ENCODE measurements around the gene NRIP1.

The NRIP1 gene

GRCh38 chr21:15084668-15085067 is 19.9 kb upstream of the NRIP1 start:
- no peaks in the 10 kb centered on the region for H3K4me1 Mint-ChIP-seq (ENCODE audit: low read depth)
- no peak overlapping the region for H3K4me3 Mint-ChIP-seq
- no peaks in the 10 kb centered on the region for H3K9me3 Mint-ChIP-seq
- no peak overlapping the region for H3K27ac Mint-ChIP-seq
- no peak for DNase-seq
- H3K27me3 Mint-ChIP-seq, result no peaks in the 10 kb centered on the region
- H3K36me3 Mint-ChIP-seq (ENCODE audit: low read depth), result no peaks in the 10 kb centered on the region

DNA sequence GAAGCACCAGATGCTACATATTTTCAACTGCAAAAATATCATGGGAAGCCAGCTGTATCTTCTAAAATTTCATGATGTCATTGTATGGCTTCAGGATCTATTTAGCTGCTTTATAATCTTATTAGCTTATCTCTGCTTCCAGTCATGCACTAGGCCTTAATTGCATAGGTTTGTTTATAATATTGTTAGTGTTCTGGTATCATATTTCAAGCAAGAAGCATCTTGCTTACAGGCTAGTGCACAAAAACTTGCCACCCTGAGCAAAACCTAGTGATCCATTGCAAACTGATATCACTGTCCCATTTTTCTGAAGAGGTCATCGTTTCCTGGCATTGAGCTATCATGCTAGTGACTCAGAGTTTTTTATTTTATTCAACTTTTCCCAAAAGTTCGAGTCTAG is 15.7 kb upstream of the NRIP1 start:
- Mint-ChIP-seq H3K9me3 (no peaks in the 10 kb centered on the region), H3K4me1 (ENCODE audit: low read depth) (no peaks in the 10 kb centered on the region), H3K4me3 (no peak overlapping the region), H3K27ac (no peak overlapping the region), H3K36me3 (ENCODE audit: low read depth) (no peaks in the 10 kb centered on the region), H3K27me3 (peaks cover 4% of the 10 kb centered on the region)
- DNase-seq, result no peak

DNA sequence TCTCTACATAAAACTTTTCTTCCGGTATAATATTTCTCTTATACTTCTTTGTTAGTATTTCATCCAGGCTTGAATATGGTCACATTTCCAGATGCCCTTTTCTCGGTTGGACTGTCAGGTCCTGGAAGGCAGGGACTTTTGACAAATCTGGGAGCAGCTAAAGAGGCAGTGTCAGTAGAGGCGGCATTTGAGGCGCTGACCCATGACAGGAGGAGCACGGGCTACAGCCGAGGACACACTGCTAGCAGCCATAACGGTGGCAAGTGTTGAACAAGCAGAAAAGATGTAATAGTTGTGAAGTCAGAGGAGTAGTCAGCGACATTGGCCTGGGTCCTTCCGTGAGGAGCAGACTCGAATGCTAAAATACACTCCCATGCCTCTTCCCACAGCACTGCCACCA is 14.5 kb upstream of the NRIP1 start:
- Mint-ChIP-seq H3K4me3 (no peak overlapping the region), H3K36me3 (ENCODE audit: low read depth) (no peaks in the 10 kb centered on the region), H3K4me1 (ENCODE audit: low read depth) (no peaks in the 10 kb centered on the region), H3K27me3 (peaks cover 4% of the 10 kb centered on the region), H3K27ac (no peak overlapping the region), H3K9me3 (no peaks in the 10 kb centered on the region)
- DNase-seq, result no peak

DNA sequence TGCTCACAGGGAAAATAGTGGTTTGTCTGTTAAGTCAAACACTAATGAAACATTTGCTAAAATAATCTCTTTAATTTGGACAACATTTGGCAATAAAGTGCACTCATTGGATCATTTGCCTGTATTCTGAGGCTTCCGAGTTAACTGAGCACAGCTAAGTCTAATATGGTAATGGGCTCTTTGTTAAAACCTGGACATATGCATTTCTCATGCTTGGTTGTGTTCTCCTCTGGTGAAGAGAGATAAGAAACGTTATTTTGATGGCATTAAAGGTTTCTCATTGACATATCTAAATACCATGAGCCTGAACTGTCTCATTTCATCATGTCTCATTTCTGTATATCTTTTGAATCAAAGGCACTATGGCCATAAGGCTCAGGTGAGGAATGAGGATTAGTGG is 13.4 kb upstream of the NRIP1 start:
- Mint-ChIP-seq H3K27me3 (peaks cover 4% of the 10 kb centered on the region), H3K36me3 (ENCODE audit: low read depth) (no peaks in the 10 kb centered on the region), H3K9me3 (no peaks in the 10 kb centered on the region), H3K4me1 (ENCODE audit: low read depth) (no peaks in the 10 kb centered on the region), H3K4me3 (no peak overlapping the region), H3K27ac (no peak overlapping the region)
- no peak for DNase-seq

DNA sequence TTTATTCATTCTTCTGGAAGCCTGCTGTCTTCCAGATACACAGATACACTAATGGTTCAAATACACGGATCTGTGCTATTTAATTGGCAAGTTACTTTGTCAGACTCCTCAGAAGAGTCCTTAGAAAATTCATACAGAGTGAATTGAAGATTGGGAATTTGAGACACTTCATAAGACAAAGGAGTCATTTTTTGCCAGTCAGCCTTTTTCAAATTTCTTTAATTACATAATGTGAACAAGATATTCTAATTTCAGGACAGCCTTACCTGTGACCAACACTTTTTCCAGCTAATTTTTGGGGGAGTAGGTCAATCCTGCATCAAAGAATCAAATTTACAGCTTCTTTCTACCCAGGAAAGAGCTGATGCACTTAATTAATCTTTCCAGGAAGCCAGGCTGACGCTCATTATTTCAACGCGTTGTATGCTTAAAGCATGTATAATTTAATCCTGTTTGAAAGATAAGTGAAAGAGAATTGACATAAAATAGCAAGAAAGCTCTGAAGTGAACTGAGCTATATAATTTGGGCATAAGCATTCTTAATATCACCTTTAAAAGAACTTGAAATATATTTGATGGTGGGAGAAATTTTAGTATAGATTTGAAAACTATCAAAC is 12.8 kb upstream of the NRIP1 start:
- no peaks in the 10 kb centered on the region for H3K4me1 Mint-ChIP-seq (ENCODE audit: low read depth)
- H3K27ac Mint-ChIP-seq, result no peak overlapping the region
- H3K9me3 Mint-ChIP-seq, result no peaks in the 10 kb centered on the region
- no peak for DNase-seq
- no peak overlapping the region for H3K4me3 Mint-ChIP-seq
- peaks cover 4% of the 10 kb centered on the region for H3K27me3 Mint-ChIP-seq
- H3K36me3 Mint-ChIP-seq (ENCODE audit: low read depth), result no peaks in the 10 kb centered on the region

- no peak overlapping the region for H3K4me3 Mint-ChIP-seq
Observed at GRCh38 chr21:15076730-15077129, 11.9 kb upstream of the NRIP1 start.

DNA sequence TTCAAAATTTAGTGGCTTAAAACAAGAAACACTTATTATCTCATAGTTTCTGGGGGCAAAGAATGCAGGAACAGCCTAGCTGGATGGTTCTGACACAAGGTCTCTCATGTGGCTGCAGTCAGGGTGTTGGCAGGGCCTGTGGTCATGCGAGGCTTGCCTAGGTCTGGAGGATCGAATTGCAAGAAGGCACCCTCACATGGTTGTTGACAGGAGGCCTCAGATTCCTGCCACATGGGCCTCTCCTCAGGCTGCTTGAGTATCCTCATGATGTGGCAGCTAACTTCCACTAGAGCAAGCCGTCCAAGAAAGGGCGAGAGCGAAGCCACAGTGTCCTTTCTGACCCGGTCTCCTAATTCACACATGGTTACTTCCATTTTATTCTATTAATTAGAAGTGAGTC is 6.2 kb upstream of the NRIP1 start:
- no peak overlapping the region for H3K4me3 Mint-ChIP-seq
- H3K36me3 Mint-ChIP-seq (ENCODE audit: low read depth), result no peaks in the 10 kb centered on the region
- H3K27me3 Mint-ChIP-seq, result no peaks in the 10 kb centered on the region
- no peaks in the 10 kb centered on the region for H3K9me3 Mint-ChIP-seq
- DNase-seq, result no peak
- peaks cover 4% of the 10 kb centered on the region for H3K4me1 Mint-ChIP-seq (ENCODE audit: low read depth)
- H3K27ac Mint-ChIP-seq, result no peak overlapping the region

More at GRCh38 chr21:15076730-15077129, 11.9 kb upstream of the NRIP1 start:
- no peak overlapping the region for H3K27ac Mint-ChIP-seq
- no peaks in the 10 kb centered on the region for H3K9me3 Mint-ChIP-seq
- H3K36me3 Mint-ChIP-seq (ENCODE audit: low read depth), result no peaks in the 10 kb centered on the region
- DNase-seq, result no peak
- H3K4me1 Mint-ChIP-seq (ENCODE audit: low read depth), result no peaks in the 10 kb centered on the region
- H3K27me3 Mint-ChIP-seq, result peaks cover 4% of the 10 kb centered on the region

DNA sequence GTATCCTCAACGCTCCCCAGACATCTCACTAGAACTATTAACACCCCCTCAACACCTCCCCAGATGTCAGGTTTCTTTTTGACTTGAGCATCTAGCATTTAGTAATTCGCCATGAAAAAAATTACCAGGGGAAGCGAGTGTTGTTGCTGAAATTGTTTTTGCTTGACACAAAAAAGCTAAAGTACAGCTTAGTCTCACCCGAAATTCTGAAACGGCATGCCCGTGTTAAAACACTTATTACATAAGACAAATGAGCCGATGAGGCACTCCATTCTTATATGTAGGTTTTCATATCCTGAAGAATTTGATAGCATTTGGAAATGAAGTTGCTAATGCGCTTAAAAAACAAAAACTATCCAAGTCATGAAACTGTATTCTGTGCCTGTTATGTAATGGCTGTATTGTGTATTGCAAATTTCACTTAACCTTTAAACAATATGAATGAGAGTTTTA is 1.3 kb upstream of the NRIP1 start:
- H3K4me3 Mint-ChIP-seq, result peak overlapping the region; percentile 90
- H3K27me3 Mint-ChIP-seq, result no peaks in the 10 kb centered on the region
- DNase-seq, result no peak
- peak overlapping the region; percentile 95 for H3K27ac Mint-ChIP-seq
- H3K36me3 Mint-ChIP-seq (ENCODE audit: low read depth), result peaks cover 12% of the 10 kb centered on the region
- H3K9me3 Mint-ChIP-seq, result no peaks in the 10 kb centered on the region
- peaks cover 33% of the 10 kb centered on the region for H3K4me1 Mint-ChIP-seq (ENCODE audit: low read depth)

DNA sequence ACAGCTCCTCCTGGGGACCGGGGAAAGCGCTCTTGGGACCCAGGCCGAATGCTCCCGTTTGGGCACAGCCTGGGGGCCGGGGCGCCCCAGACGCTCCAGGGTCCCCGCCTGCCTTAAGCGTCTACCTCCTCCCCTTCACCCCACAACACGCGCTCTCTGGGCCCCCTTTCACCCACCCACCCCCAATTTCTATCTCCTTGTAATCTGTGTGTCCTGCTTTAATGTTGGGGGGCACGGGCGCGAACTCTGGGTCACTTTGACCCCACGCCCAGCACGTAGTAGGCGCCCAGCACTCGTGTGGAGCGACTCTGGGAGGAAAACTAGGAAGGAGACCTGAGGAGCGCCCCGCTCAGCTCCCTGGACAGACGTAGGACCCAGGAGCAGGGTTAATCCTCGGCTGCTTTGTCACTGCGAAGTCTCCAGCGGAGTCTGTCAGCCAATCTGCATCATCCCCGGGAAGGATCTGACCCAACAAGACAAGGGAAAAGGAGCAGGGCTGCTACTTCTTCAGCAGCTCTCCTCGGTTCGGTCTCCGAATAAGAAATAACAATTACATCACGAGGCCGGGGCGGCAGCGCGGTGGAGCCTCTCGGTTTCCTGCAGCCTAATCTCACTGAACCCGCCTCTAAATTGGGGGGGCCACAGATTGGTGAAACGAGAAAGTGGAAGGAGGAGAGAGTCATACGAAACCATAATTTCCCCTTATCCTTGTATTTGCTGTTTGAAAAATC is 757 bp upstream of the NRIP1 start:
- peaks cover 39% of the 10 kb centered on the region for H3K4me1 Mint-ChIP-seq (ENCODE audit: low read depth)
- DNase-seq, result peak; percentile 82
- peak overlapping the region; percentile 90 for H3K4me3 Mint-ChIP-seq
- peaks cover 12% of the 10 kb centered on the region for H3K36me3 Mint-ChIP-seq (ENCODE audit: low read depth)
- no peaks in the 10 kb centered on the region for H3K27me3 Mint-ChIP-seq
- no peaks in the 10 kb centered on the region for H3K9me3 Mint-ChIP-seq
- H3K27ac Mint-ChIP-seq, result peak overlapping the region; percentile 95

DNA sequence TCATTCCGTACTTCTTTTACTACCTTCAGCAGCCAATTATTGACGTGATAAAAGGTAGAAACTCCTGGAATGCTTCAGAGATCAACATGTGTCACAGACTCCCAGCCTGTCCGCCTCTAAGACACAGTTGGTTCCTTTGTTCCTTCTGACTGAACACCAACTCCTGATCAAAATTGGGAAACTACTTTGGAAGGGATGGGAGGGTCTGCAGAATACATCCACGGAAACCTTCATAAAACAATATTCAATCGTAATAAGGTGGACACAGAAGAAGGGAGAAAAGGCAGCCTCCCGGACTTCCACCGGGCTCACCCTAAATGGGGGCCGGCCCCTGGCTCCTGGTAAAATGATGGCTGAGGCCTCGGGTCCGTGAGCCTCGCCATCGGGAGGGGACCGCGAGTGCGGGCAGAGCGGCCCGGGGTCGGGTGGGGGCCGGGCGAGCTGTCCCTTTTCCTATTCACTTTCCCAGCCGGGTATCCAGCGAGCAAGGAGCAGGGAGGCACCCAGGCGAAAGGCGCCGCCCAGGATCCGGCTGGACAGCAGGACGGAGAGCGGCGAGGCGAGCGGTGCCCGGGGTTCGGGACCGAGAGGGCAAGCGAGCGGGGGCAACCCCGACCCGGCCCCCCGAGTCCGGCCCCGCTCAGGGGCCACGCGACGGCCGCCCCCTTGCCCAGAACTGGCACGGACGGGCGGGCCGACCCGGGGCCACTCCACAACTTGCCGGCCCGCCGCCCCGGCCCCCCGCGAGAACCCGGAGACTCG is 805 bp downstream of the NRIP1 start:
- no peaks in the 10 kb centered on the region for H3K9me3 Mint-ChIP-seq
- H3K4me3 Mint-ChIP-seq, result peak overlapping the region; percentile 87
- H3K27me3 Mint-ChIP-seq, result no peaks in the 10 kb centered on the region
- peak overlapping the region; percentile 97 for H3K27ac Mint-ChIP-seq
- peaks cover 12% of the 10 kb centered on the region for H3K36me3 Mint-ChIP-seq (ENCODE audit: low read depth)
- DNase-seq, result no peak
- peaks cover 55% of the 10 kb centered on the region for H3K4me1 Mint-ChIP-seq (ENCODE audit: low read depth)

DNA sequence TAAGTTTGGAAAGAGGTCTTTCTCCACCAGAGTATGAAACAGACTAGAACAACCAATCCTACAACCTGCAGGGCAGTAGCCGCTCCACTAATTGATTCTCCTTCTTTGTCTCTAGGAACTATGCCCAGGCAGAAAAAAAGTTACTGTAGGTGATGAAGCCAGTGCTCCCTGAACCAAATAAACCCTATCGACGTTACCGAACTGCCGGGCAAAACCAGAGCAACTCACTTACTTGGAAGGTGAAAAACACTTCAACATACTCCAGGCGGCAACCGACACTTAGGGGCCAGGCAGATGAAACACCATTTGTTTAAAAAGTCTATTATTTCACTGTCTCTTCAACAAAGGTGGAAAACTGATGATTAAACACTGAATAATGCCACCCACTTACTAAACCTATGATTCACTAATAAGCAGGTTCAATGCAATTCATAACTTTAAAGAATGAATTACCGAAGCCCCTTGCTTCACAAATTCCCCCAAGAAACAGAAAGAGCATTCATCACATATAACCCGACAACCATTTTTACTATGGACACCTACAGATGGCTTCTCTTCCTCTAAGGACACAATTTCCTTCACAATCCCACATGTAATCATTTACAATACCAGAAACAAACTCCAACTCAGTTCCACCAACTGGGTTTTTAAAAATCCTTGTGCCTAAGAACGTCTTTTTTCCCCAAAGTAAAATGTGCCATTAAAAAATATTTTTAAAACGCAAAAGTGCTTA is 1.6 kb downstream of the NRIP1 start:
- Mint-ChIP-seq H3K27me3 (no peaks in the 10 kb centered on the region), H3K9me3 (no peaks in the 10 kb centered on the region), H3K27ac (peak overlapping the region; percentile 97), H3K36me3 (ENCODE audit: low read depth) (peaks cover 12% of the 10 kb centered on the region), H3K4me1 (ENCODE audit: low read depth) (peaks cover 61% of the 10 kb centered on the region), H3K4me3 (peak overlapping the region; percentile 87)
- peak; percentile 50 for DNase-seq

DNA sequence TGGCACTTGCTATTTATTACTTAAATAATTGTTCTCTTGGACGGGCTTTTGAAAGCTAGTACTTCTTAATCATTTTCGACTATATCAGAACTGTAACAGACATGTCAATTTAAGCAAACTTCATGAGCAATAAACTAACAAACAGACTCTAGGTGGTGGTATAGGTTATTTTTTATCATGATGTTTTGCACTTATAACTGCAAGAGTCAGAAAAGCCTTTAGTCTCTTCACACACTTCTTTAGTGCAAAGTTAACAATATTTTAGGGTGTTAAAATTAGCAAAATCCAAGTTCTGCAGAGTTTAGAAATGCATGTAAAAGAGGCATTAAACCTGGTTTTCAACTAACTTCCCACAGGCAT is 2.2 kb downstream of the NRIP1 start:
- Mint-ChIP-seq H3K9me3 (no peaks in the 10 kb centered on the region), H3K36me3 (ENCODE audit: low read depth) (peaks cover 12% of the 10 kb centered on the region), H3K4me1 (ENCODE audit: low read depth) (peaks cover 67% of the 10 kb centered on the region), H3K27ac (peak overlapping the region; percentile 97), H3K4me3 (peak overlapping the region; percentile 87), H3K27me3 (no peaks in the 10 kb centered on the region)
- DNase-seq, result no peak

DNA sequence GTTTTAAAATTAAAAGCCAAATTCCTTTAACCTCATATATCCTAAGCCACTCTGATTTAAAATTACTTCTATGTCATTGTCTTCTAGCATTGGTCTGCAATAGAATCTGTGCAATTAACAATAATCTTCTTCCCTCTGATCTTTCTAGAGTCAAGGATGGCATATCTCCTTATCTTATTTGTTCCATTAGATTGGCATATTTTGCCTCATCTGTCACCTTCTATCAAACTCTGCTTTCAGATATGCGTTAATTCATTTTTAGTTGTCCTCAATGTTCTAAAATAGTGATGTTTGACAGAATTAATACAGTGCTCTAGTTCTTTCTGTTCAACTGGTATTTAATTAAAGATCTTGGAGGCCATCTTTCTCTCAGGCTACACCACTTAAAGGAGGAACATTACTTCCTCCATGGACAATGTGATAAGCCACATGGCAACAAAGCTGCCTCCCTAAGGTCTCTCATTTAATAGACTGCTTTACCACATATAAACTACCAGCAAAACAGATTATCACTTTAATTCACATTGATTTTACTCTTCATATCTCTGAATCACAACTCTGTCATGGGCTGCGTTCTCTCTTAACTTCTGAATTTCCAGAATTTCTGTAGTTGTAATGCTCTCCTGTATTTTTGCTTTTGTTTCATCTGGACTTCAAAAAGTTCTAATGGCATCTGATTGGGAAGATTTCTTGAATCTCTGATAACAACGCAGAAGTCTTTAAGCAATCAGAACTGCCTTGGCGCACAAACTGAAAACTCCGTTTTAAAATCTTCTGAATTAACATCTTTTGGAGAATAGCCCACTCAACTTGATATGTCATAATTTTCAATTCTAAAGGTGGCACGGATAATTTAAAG is 2.8 kb downstream of the NRIP1 start:
- Mint-ChIP-seq H3K27me3 (no peaks in the 10 kb centered on the region), H3K27ac (peak overlapping the region; percentile 97), H3K9me3 (no peaks in the 10 kb centered on the region), H3K36me3 (ENCODE audit: low read depth) (peaks cover 12% of the 10 kb centered on the region), H3K4me3 (peak overlapping the region; percentile 87), H3K4me1 (ENCODE audit: low read depth) (peaks cover 74% of the 10 kb centered on the region)
- DNase-seq, result no peak

- peaks cover 12% of the 10 kb centered on the region for H3K36me3 Mint-ChIP-seq (ENCODE audit: low read depth)
- no peaks in the 10 kb centered on the region for H3K9me3 Mint-ChIP-seq
- DNase-seq, result no peak
- H3K4me1 Mint-ChIP-seq (ENCODE audit: low read depth), result peaks cover 78% of the 10 kb centered on the region
- peak overlapping the region; percentile 97 for H3K27ac Mint-ChIP-seq
- peak overlapping the region; percentile 40 for H3K4me3 Mint-ChIP-seq
- no peaks in the 10 kb centered on the region for H3K27me3 Mint-ChIP-seq
Observed at GRCh38 chr21:15061279-15061678, 3.5 kb downstream of the NRIP1 start.

Measured in activated T-cell treated with anti-CD3 and anti-CD28 coated beads, Interleukin-2, amount 50 U/mL, for 24 hours (primary cell).